Stomach smooth muscle (tissue), 2 donors: ENCODE results near the gene UBE2E1.

Source experiments
- H3K27ac ChIP-seq: one replicate; pipeline ENCODE4 v1.7.0; 2013; ENCODE audit warnings: mild to moderate bottlenecking, low read length, inconsistent platforms
- H3K27me3 ChIP-seq, 2 donors: one replicate each; pipeline ENCODE4 v1.7.0; 2013; ENCODE audit warnings: low read length in 2 of 2; ENCODE audit not compliant: insufficient read depth in 2 of 2, control insufficient read depth in 1 of 2
- H3K36me3 ChIP-seq, 2 donors: one replicate each; pipeline ENCODE4 v1.7.0; 2013; ENCODE audit warnings: low read length in 2 of 2; ENCODE audit not compliant: control insufficient read depth in 2 of 2, insufficient read depth in 2 of 2
- H3K4me1 ChIP-seq: one replicate; pipeline ENCODE4 v1.7.0; 2013; ENCODE audit warnings: low read length; ENCODE audit not compliant: control insufficient read depth, insufficient read depth
- H3K4me3 ChIP-seq, 2 donors: one replicate each; pipeline ENCODE4 v1.7.0; 2013; ENCODE audit warnings: low read length in 2 of 2
- H3K9ac ChIP-seq, 2 donors: one replicate each; pipeline ENCODE4 v1.7.0; 2013; ENCODE audit warnings: low read length in 2 of 2, mild to moderate bottlenecking in 1 of 2
- H3K9me3 ChIP-seq, 2 donors: one replicate each; pipeline ENCODE4 v1.7.0; 2013; ENCODE audit warnings: low read length in 2 of 2; ENCODE audit not compliant: control insufficient read depth in 2 of 2
- donor health status: healthy.
- donor health status: Pancreatic carcinoma.

Gene UBE2E1

GRCh38 chr3:23809294-23809693 is 3.5 kb downstream of the UBE2E1 start:
- peaks cover 23% of the 10 kb centered on the region for H3K4me1 ChIP-seq
- H3K9ac ChIP-seq, result no peak overlapping the region
- peak overlapping the region; percentile 23 to 27 for H3K4me3 ChIP-seq
- no peaks in the 10 kb centered on the region for H3K27me3 ChIP-seq
- H3K36me3 ChIP-seq, result no peaks in the 10 kb centered on the region
- H3K9me3 ChIP-seq, result no peaks in the 10 kb centered on the region
- H3K27ac ChIP-seq, result peak overlapping the region; percentile 84

GRCh38 chr3:23809840-23810342 is 4.1 kb downstream of the UBE2E1 start:
- H3K9me3 ChIP-seq, result no peaks in the 10 kb centered on the region
- peak overlapping the region; percentile 84 for H3K27ac ChIP-seq
- peaks cover 23% of the 10 kb centered on the region for H3K4me1 ChIP-seq
- peak overlapping the region; percentile 75 to 79 for H3K9ac ChIP-seq
- no peaks in the 10 kb centered on the region for H3K27me3 ChIP-seq
- peak overlapping the region; percentile 67 to 80 for H3K4me3 ChIP-seq
- no peaks in the 10 kb centered on the region for H3K36me3 ChIP-seq

GRCh38 chr3:23810343-23811184 is 4.8 kb downstream of the UBE2E1 start:
- no peaks in the 10 kb centered on the region for H3K27me3 ChIP-seq
- peaks cover 23% of the 10 kb centered on the region for H3K4me1 ChIP-seq
- H3K9me3 ChIP-seq, result no peaks in the 10 kb centered on the region
- peak overlapping the region; percentile 80 to 89 for H3K4me3 ChIP-seq
- peak overlapping the region; percentile 75 to 79 for H3K9ac ChIP-seq
- no peaks in the 10 kb centered on the region for H3K36me3 ChIP-seq
- H3K27ac ChIP-seq, result peak overlapping the region; percentile 84

GRCh38 chr3:23811185-23811527 is 5.4 kb downstream of the UBE2E1 start:
- no peaks in the 10 kb centered on the region for H3K9me3 ChIP-seq
- H3K36me3 ChIP-seq, result no peaks in the 10 kb centered on the region
- peak overlapping the region; percentile 73 to 79 for H3K9ac ChIP-seq
- H3K4me1 ChIP-seq, result peaks cover 23% of the 10 kb centered on the region
- H3K27ac ChIP-seq, result peak overlapping the region; percentile 84
- no peaks in the 10 kb centered on the region for H3K27me3 ChIP-seq
- peak overlapping the region; percentile 80 to 89 for H3K4me3 ChIP-seq

GRCh38 chr3:23811919-23812318 is 6.2 kb downstream of the UBE2E1 start:
- no peak overlapping the region for H3K4me3 ChIP-seq
- no peak overlapping the region for H3K27ac ChIP-seq
- H3K9me3 ChIP-seq, result no peaks in the 10 kb centered on the region
- H3K36me3 ChIP-seq, result no peaks in the 10 kb centered on the region
- no peaks in the 10 kb centered on the region for H3K27me3 ChIP-seq
- peak overlapping the region in 1 of 2 donors; percentile 79 for H3K9ac ChIP-seq
- peaks cover 23% of the 10 kb centered on the region for H3K4me1 ChIP-seq

GRCh38 chr3:23815879-23816278 is 10.1 kb downstream of the UBE2E1 start:
- H3K9ac ChIP-seq, result no peak overlapping the region
- H3K27ac ChIP-seq, result no peak overlapping the region
- no peaks in the 10 kb centered on the region for H3K9me3 ChIP-seq
- H3K27me3 ChIP-seq, result no peaks in the 10 kb centered on the region
- H3K4me3 ChIP-seq, result no peak overlapping the region
- peaks cover 6% of the 10 kb centered on the region for H3K4me1 ChIP-seq
- no peaks in the 10 kb centered on the region for H3K36me3 ChIP-seq

- Histone ChIP-seq H3K27ac (no peak overlapping the region), H3K27me3 (no peaks in the 10 kb centered on the region), H3K9ac (no peak overlapping the region), H3K9me3 (no peaks in the 10 kb centered on the region), H3K4me3 (no peak overlapping the region), H3K4me1 (no peaks in the 10 kb centered on the region), H3K36me3 (no peaks in the 10 kb centered on the region)
These were observed 11.0 kb downstream of the UBE2E1 start for GRCh38 chr3:23816721-23817120.

GRCh38 chr3:23817508-23818223 is 11.9 kb downstream of the UBE2E1 start:
- Histone ChIP-seq H3K27me3 (no peaks in the 10 kb centered on the region), H3K4me3 (no peak overlapping the region), H3K9me3 (no peaks in the 10 kb centered on the region), H3K27ac (no peak overlapping the region), H3K36me3 (no peaks in the 10 kb centered on the region), H3K4me1 (no peaks in the 10 kb centered on the region), H3K9ac (no peak overlapping the region)

- H3K27ac ChIP-seq, result no peak overlapping the region
- no peaks in the 10 kb centered on the region for H3K36me3 ChIP-seq
- no peaks in the 10 kb centered on the region for H3K9me3 ChIP-seq
- no peaks in the 10 kb centered on the region for H3K27me3 ChIP-seq
- H3K9ac ChIP-seq, result no peak overlapping the region
- no peaks in the 10 kb centered on the region for H3K4me1 ChIP-seq
- H3K4me3 ChIP-seq, result no peak overlapping the region
These were observed 14.0 kb downstream of the UBE2E1 start for GRCh38 chr3:23819599-23820360.

GRCh38 chr3:23820888-23821287 is 15.1 kb downstream of the UBE2E1 start:
- Histone ChIP-seq H3K9me3 (no peaks in the 10 kb centered on the region), H3K36me3 (no peaks in the 10 kb centered on the region), H3K4me1 (no peaks in the 10 kb centered on the region), H3K27me3 (no peaks in the 10 kb centered on the region), H3K4me3 (no peak overlapping the region), H3K9ac (no peak overlapping the region), H3K27ac (no peak overlapping the region)
